ENCODE results near the gene RAPGEF3. TPM values are rescaled to one million over a fixed set of nuclear protein-coding genes. Genes with fewer than 3 reads are reported as not detected.

RAPGEF3 gene
- total RNA-seq, 1 experiment from 2014 or later = 8.2 TPM

GRCh38 chr12:47739979-47740378 lies 18.7 kb downstream of the RAPGEF3 start:
- Mint-ChIP-seq H3K4me1 (ENCODE audit: low read depth, unreplicated experiment) (peaks cover 26% of the 10 kb centered on the region), H3K9me3 (ENCODE audit: low read depth, unreplicated experiment) (no peaks in the 10 kb centered on the region), H3K36me3 (ENCODE audit: insufficient read depth, unreplicated experiment) (peaks cover 6% of the 10 kb centered on the region), H3K27me3 (ENCODE audit: unreplicated experiment) (no peaks in the 10 kb centered on the region), H3K4me3 (ENCODE audit: low read depth, unreplicated experiment) (no peak overlapping the region), H3K27ac (ENCODE audit: unreplicated experiment) (no peak overlapping the region)
- CTCF ChIA-PET = no interaction called here
- intact Hi-C loops (cut with micrococcal nuclease; ENCODE audit: unreplicated experiment) = no loop called here
- TF ChIP-seq CTCF (IDR thresholded peaks at IDR 0.05; ENCODE audit: unreplicated experiment) = no peak
- BruUV-seq (replicated peaks) = no TSS peak
- no peak for DNase-seq

GRCh38 chr12:47739297-47739696 lies 19.4 kb downstream of the RAPGEF3 start:
- CTCF ChIA-PET = no interaction called here
- H3K27me3 Mint-ChIP-seq (ENCODE audit: unreplicated experiment) = no peaks in the 10 kb centered on the region
- H3K27ac Mint-ChIP-seq (ENCODE audit: unreplicated experiment) = no peak overlapping the region
- BruUV-seq (replicated peaks) = no TSS peak
- no peaks in the 10 kb centered on the region for H3K9me3 Mint-ChIP-seq (ENCODE audit: low read depth, unreplicated experiment)
- intact Hi-C loops (cut with micrococcal nuclease; ENCODE audit: unreplicated experiment) = no loop called here
- no peak for DNase-seq
- H3K4me1 Mint-ChIP-seq (ENCODE audit: low read depth, unreplicated experiment) = peaks cover 19% of the 10 kb centered on the region
- no peak overlapping the region for H3K4me3 Mint-ChIP-seq (ENCODE audit: low read depth, unreplicated experiment)
- no peak for TF ChIP-seq CTCF (IDR thresholded peaks at IDR 0.05; ENCODE audit: unreplicated experiment)
- peaks cover 6% of the 10 kb centered on the region for H3K36me3 Mint-ChIP-seq (ENCODE audit: insufficient read depth, unreplicated experiment)

GRCh38 chr12:47737936-47738594 lies 20.6 kb downstream of the RAPGEF3 start:
- no peak for DNase-seq
- no peak for TF ChIP-seq CTCF (IDR thresholded peaks at IDR 0.05; ENCODE audit: unreplicated experiment)
- peaks cover 6% of the 10 kb centered on the region for H3K36me3 Mint-ChIP-seq (ENCODE audit: insufficient read depth, unreplicated experiment)
- CTCF ChIA-PET = no interaction called here
- H3K4me3 Mint-ChIP-seq (ENCODE audit: low read depth, unreplicated experiment) = no peak overlapping the region
- no peak overlapping the region for H3K27ac Mint-ChIP-seq (ENCODE audit: unreplicated experiment)
- H3K27me3 Mint-ChIP-seq (ENCODE audit: unreplicated experiment) = no peaks in the 10 kb centered on the region
- H3K9me3 Mint-ChIP-seq (ENCODE audit: low read depth, unreplicated experiment) = no peaks in the 10 kb centered on the region
- no TSS peak for BruUV-seq (replicated peaks)
- intact Hi-C loops (cut with micrococcal nuclease; ENCODE audit: unreplicated experiment) = no loop called here
- peaks cover 9% of the 10 kb centered on the region for H3K4me1 Mint-ChIP-seq (ENCODE audit: low read depth, unreplicated experiment)

GRCh38 chr12:47736877-47737676 lies 21.6 kb downstream of the RAPGEF3 start:
- intact Hi-C loops (cut with micrococcal nuclease; ENCODE audit: unreplicated experiment) = no loop called here
- no peak for TF ChIP-seq CTCF (IDR thresholded peaks at IDR 0.05; ENCODE audit: unreplicated experiment)
- Mint-ChIP-seq H3K27me3 (ENCODE audit: unreplicated experiment) (no peaks in the 10 kb centered on the region), H3K36me3 (ENCODE audit: insufficient read depth, unreplicated experiment) (peaks cover 6% of the 10 kb centered on the region), H3K4me3 (ENCODE audit: low read depth, unreplicated experiment) (no peak overlapping the region), H3K4me1 (ENCODE audit: low read depth, unreplicated experiment) (peaks cover 9% of the 10 kb centered on the region), H3K27ac (ENCODE audit: unreplicated experiment) (no peak overlapping the region), H3K9me3 (ENCODE audit: low read depth, unreplicated experiment) (no peaks in the 10 kb centered on the region)
- DNase-seq = no peak
- CTCF ChIA-PET = interaction anchor here (1.1 kb wide), 1 partner anchor 101 kb away, joined by 4 read pairs; no protein-coding TSS in a partner anchor
- BruUV-seq (replicated peaks) = no TSS peak
